ENCODE results near the gene PRPH.
A peak's percentile ranks its signal among the peaks of the same experiment; 100 is the strongest.
"Not testable (repeated sequence)": the region's sequence is repeated elsewhere in the genome, so short reads cannot be mapped to it uniquely, and the experiment has no call there.

Gene PRPH

DNA sequence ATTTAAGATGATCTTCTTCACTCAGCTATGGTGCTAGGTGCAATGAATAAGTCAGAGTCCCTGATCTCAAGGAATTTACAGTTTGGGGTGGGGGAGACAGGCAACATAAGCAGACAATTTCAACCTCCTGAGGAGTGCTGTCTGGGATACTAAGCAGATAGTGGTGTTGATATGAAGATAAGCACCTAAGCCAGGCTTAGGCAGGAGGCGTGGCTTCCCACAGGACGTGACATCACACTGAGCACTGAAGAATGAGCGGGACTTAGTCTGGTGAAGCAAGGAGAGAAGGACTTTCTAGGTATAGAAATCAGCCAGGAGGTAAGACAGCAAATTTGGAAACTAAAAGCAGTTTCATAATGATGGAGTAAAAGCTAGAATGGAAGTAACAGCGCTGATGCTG, 6.8 kb downstream of the PRPH start:
- FAIRE-seq = no peak

DNA sequence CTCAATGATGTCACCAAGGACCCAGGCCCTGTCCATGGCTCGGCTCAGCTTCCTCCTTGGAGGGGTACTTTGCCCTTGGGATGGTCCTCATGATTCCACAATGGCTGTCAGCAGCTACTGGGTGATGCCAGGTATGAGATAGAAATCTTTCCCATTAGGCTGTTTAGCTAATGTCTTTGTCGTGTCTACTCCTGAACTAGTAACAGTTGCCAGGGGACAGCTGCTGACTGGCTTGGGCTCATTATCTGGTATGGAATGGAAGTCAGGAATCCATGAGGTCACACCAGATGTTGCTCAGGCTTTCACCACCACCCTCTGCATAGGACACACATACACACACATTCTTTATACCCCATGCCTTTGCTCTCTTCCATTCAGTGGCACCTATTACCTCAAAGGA, 9.2 kb downstream of the PRPH start:
- no peak for FAIRE-seq

DNA sequence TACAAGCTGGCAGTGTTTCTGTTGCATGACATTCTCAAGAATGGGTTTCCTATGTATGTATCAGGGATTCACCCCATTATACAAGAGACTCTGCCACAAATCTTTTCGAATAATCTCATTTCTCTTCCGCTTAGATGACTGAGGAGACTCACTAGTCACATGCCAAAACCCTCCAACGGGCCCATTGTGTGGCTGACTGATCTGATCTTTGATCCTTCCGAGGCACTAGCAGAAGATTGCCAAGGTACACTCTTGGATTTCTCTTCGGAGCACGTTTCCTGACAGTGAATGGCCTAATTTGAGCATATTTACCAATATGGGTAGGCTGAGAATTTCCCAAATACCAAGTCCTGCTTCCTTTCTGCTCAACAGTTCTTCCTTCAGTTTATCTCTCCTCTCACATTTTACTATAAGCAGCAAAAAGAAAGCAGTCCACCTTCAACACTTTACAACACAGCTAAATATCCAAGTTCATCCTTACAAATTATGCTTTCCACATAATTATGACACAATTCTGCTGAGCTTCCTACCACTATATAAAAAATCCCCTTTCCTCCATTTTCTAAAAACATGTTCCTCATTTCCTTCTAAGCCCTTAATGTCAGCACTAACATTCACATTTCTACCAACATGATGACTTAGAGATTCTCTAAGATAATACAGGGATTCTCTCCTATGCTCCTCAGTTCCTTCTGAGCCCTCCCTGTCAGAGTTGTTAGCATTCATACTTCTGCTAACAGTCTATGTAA, 11.0 kb downstream of the PRPH start:
- no peak for FAIRE-seq

DNA sequence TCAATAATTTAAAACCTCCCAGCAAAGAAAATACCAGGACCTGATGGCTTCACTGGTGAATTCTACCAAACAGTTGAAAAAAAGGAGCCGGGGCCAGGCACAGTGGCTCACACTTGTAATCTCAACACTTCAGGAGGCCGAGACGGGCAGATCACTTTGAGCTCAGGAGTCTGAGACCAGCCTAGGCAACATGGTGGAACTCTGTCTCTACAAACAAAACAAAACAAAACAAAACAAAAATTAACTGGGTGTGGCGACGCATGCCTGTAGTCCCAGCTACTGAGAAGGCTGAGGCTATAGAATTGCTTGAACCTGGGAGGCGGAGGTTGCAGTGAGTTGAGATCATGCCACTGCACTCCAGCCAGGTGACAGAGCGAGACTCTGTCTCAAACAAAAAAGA, 14.4 kb downstream of the PRPH start:
- no peak for FAIRE-seq

DNA sequence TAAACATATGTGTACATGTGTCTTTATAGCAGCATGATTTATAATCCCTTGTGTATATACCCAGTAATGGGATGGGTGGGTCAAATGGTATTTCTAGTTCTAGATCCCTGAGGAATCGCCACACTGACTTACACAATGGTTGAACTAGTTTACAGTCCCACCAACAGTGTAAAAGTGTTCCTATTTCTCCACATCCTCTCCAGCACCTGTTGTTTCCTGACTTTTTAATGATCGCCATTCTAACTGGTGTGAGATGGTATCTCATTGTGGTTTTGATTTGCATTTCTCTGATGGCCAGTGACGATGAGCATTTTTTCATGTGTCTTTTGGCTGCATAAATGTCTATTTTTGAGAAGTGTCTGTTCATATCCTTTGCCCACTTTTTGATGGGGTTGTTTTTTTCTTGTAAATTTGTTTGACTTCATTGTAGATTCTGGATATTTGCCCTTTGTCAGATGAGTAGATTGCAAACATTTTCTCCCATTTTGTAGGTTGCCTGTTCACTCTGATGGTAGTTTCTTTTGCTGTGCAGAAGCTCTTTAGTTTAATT, 15.6 kb downstream of the PRPH start:
- not testable (repeated sequence) for FAIRE-seq

DNA sequence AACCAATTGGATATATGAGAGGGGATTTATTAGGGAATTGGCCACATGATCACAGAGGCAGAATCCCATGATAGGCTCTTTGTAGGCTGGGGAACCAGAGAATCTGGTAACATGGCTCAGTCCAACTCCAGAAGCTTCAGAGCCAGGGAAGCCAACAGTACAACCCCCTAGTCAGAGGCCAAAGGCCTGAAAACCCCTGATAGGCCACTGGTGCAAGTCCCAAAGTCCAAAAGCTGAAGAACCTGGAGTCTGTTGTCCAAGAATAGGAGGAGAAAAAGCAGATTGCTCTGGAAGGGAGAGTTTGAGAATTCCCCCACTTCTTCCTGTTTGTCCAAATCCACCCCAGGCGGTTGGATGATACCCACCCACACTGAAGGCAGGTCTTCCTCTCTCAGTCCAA, 19.9 kb downstream of the PRPH start:
- FAIRE-seq = no peak

DNA sequence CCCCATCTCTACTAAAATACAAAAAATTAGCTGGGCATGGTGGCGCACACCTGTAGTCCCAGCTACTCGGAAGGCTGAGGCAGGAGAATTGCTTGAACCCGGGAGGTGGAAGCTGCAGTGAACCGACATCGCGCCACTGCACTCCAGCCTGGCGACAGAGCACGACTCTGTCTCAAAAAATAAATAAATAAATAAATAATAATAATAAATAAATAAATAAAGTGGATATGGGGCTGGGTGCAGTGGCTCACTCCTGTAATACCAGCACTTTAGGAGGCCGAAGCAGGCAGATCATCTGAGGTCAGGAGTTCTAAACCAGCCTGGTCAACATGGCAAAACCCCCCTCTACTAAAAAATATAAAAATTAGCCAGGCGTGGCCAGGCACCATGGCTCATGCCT, 22.2 kb downstream of the PRPH start:
- not testable (repeated sequence) for FAIRE-seq

DNA sequence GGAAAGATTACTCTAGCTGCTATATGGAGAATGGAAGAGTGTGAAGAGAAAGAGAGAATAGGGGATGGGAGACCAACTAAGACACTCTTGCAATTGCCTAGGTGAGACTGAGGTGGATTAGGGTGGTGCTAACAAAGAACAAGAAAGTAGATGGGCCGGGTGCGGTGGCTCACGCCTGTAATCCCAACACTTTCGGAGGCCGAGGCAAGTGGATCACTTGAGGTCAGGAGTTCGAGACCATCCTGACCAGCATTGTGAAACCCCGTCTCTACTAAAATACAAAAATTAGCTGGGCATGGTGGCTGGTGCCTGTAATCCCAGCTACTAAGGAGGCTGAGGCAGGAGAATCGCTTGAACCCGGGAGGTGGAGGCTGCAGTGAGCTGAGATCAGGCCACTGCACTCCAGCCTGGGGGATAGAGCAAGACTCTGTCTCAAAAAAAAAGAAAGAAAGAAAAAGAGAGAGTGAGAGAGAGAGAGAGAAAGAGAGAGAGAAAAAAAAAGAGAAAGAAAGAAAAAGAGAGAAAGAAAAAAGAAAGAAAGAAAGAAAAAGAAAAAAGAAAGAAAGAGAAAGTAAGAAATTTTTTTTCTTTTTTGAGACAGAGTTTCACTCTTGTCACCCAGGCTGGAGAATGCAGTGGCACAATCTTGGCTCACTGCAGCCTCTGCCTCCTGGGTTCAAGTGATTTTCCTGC, 25.6 kb downstream of the PRPH start:
- FAIRE-seq = not testable (repeated sequence)

DNA sequence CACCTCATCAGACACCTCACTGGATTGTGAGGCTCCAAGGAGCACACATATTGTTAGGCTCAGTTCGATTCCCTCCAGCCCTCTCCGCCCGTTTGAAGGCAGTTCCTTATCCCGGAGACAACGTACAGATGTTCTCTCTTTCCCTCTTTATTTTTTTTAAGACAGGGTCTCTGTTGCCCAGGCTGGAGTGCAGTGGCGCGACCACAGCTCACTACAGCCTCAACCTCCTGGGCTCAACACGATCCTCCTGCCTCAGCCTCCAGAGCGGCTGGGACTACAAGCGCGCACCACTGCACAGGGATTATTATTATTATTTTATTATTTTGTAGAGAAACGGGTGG, 27.4 kb downstream of the PRPH start:
- no peak for FAIRE-seq

DNA sequence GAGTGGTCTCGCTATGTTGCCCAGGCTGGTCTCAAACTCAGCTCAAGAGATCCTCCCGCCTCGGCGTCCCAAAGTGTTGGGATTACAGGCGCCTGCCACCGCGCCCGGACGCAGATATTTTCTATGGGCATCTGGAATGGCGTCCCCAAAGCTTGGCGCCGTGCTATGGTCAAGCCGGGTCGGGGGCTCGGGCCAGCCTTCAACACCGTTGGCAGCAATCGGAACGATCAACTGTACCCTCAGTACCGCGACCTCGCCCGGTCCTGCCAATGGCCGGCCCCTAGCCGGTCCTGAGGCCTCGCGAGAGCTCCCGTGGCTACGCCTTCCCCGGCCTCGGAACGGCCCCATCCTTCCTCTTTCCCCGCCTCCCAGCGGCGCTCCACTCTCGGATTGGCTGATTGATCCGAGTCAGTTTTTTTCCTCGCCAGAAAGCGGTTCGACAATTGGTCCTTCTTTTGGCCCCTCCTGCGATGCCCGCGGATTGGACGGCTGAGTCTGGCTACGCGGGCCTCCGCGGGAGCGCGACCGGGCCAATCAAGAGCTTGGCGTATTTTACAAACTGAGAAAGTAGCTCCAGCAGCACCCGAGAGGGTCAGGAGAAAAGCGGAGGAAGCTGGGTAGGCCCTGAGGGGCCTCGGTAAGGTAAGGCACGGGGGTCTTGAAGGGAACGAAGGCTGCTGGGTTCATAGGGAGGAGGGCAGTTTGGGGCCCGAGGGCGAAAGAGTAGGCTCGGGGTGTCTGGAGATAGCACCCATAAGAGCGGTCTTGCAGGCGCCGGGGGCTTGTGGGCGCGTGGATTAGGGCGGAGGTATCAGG, 28.0 kb downstream of the PRPH start, which contains the start of gene TROAP:
Gene TROAP (plus strand): TSS at position 548 of the 816 bp plus-strand sequence. CDS start 354 bp downstream, outside the sequence.
- peak; percentile 99 for FAIRE-seq

DNA sequence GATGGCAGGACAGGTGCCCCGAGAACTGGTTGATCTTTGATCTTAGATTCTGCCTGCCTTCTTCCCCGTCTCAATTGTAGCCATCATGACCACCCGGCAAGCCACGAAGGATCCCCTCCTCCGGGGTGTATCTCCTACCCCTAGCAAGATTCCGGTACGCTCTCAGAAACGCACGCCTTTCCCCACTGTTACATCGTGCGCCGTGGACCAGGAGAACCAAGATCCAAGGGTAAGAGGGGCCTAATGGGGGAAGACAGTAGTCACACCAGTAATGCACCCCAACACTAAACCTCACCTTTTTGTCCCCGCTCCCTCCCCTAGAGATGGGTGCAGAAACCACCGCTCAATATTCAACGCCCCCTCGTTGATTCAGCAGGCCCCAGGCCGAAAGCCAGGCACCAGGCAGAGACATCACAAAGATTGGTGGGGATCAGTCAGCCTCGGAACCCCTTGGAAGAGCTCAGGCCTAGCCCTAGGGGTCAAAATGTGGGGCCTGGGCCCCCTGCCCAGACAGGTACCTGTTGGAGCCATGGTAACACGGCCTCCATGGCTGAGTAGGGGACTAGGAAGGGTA, 28.7 kb downstream of the PRPH start:
- no peak for FAIRE-seq

DNA sequence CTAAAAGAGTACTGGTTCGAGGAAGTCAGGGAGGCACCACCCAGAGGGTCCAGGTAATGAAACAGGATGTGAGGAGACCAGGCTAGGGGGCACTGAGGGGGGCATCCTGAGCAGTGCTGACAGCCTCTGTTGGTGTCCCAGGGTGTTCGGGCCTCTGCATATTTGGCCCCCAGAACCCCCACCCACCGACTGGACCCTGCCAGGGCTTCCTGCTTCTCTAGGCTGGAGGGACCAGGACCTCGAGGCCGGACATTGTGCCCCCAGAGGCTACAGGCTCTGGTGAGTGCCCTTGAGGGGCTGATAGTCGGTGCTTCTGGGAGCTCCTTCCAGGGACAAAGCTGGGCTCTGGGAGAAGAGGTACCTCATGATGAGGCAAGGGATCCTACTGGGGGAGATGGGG, 30.7 kb downstream of the PRPH start:
- FAIRE-seq = no peak

DNA sequence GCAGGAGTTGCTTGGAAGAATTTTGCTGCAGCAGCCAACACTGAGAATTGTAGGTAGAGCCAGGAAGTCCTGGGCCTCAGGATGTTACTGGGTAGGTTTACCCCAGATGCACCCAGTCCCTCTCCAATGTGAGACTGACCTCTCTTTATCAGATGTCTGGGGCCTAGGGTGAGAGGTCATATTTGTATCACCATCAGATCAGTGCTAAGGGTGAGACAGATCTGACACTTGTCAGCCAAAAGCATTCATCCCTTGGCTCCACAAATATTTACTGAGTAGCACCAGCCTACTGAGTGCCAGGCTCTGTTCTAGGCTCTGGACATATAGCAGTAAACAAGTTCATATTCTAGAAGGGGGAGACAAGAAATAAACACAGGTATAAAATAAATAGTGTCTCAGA, 32.4 kb downstream of the PRPH start:
- no peak for FAIRE-seq

DNA sequence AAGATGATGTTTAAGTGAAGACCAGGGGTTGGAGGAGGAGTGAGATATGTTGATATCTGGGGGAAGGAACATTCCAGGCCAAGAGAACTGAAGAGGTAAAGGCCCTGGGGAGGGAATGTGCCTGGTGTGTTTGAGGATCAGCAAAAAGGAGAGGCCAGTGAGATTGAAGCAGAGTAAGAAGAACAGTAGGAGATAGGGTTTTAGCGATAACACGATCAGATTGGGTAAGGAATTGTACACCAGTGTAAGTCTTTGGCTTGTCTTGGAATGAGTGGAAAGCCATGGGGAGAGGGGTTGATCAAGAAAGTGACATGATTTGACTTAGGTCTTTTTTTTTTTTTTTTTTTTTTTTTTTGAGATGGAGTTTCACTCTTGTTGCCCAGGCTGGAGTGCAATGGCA, 32.9 kb downstream of the PRPH start:
- no peak for FAIRE-seq

DNA sequence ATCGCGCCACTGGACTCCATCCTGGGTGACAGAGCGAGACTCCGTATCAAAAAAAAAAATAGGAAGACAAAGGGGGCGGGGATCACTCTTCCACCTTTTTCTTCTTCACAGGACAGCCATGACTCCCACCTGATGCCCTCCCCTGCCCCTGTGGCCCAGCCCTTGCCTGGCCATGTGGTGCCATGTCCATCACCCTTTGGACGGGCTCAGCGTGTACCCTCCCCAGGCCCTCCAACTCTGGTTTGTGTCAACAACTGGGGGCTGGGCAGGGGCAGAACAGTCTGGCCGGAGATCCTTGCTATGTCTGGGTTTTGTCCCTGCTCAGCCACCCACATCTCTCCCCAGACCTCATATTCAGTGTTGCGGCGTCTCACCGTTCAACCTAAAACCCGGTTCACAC, 33.9 kb downstream of the PRPH start:
- no peak for FAIRE-seq

DNA sequence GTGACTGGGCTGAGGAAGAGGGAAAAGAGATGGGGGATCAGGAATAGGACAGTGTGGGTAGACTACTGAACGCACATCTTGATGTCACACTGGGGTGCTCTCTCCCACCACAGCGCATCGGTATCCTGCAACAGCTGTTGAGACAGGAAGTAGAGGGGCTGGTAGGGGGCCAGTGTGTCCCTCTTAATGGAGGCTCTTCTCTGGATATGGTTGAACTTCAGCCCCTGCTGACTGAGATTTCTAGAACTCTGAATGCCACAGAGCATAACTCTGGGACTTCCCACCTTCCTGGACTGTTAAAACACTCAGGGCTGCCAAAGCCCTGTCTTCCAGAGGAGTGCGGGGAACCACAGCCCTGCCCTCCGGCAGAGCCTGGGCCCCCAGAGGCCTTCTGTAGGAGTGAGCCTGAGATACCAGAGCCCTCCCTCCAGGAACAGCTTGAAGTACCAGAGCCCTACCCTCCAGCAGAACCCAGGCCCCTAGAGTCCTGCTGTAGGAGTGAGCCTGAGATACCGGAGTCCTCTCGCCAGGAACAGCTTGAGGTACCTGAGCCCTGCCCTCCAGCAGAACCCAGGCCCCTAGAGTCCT, 35.2 kb downstream of the PRPH start:
- no peak for FAIRE-seq

DNA sequence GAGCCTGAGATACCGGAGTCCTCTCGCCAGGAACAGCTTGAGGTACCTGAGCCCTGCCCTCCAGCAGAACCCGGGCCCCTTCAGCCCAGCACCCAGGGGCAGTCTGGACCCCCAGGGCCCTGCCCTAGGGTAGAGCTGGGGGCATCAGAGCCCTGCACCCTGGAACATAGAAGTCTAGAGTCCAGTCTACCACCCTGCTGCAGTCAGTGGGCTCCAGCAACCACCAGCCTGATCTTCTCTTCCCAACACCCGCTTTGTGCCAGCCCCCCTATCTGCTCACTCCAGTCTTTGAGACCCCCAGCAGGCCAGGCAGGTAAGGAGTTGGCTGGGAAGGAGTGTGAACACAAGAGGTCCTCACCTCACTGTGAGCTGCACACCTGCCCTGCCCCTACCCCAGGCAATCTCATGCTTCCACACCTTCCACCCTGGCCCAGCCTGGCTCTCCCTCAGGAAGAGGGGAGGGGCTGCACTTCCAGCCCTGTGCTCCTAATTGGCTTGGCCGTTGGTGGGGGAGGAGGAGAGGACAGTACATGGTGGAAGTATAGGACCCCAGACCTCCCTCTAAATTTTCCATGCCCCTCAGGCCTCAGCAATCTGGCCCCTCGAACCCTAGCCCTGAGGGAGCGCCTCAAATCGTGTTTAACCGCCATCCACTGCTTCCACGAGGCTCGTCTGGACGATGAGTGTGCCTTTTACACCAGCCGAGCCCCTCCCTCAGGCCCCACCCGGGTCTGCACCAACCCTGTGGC, 35.9 kb downstream of the PRPH start:
- no peak for FAIRE-seq

DNA sequence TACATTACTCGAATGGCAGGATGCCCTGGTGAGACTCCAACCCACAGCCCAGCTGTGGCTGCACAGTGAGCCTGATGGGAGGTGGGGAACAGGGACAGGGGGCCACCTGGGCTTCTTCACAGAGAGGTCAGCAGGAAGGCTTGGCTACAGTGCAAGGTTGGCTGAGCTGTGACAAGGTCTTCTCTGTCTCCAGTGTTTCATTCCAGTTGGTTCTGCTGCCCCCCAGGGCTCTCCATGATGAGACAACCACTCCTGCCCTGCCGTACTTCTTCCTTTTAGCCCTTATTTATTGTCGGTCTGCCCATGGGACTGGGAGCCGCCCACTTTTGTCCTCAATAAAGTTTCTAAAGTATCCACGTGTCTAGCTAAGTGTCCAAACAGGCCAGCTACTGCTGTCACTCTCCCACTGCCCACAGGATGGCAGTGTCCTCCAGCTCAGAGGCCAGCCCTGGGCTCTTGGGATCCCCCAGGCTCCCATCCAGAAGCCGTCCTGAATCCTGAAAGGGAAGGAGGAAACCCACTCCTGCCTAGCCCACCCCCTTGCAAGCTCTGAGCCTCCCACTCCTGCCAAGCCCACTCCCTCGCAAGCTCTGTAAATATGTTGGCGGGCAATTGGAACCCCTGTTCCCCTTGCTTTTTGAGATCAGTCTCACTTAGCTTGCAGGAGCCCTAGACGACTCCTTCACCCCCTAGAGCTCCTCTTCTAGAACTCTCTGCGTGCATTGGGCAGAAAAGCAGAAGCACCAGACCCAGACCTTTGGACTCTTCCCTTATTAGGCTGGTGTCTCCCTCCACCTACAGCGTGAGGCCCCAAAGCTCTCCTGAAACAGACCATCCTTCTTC, 36.7 kb downstream of the PRPH start:
- peak; percentile 95 for FAIRE-seq

DNA sequence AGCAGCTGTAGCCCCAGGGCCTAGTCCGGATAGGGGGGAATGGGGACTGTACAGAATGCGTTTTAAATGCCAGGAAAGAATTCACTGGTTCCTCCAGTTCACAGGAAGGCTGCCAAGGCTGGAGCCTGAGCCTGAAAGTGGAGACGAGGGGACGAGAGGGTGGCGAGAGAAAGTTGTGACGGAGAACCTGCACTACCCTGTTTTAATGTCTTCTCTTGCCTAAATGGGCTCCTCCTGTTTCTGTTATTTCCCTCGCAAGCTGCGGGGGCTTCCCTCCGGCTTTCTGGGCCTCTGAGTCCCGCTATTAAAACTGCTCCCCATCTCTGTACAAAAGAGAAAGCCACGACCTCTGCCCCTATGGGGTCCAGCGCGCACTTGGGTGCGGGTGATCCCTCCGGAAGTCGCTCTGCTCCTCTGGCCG, 37.5 kb downstream of the PRPH start:
- FAIRE-seq = no peak

DNA sequence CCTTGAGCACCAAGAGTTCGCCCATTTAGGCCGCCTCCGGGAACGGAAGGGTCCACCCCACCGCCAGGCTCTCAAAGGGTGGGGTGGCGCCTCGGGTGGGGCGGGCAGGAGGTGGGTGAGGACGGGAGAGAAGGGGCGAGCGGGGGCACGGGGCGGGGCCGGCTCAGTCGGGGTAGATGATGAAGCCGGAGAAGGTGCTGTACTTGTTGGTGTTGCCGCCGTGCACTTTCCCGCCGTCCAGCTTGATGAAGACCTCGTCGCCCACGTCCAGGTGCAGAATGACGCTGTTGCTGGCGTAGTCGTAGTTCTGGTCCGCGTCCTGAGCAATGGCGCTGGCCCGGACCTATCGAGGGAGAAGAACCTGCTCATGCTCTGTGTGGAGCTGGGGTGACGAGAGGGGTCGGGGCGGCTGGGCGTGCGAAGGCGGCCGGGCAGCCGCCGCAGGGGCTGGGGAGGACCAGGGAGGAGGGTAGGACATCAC, 38.0 kb downstream of the PRPH start:
- FAIRE-seq = no peak

DNA sequence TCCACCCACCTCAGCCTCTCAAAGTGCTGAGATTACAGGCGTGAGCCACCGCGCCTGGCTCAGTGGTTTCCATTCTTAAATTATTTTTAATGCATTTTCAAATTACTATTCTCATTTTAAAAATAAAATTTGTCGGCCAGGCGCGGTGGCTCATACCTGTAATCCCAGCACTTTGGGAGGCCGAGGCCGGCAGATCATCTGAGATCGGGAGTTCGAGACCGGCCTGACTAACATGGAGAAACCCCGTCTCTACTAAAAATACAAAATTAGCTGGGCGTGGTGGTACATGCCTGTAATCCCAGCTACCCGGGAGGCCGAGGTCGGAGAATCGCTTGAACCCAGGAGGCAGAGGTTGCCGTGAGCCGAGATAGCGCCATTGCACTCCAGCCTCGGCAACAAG, 38.8 kb downstream of the PRPH start:
- FAIRE-seq = not testable (repeated sequence)

Data from G401.6 (cell line).